Astrocyte (in vitro differentiated cells and primary cell): Measurements from ENCODE around the gene TMEM232.

Experiments used
- CTCF ChIP-seq: IDR thresholded peaks from 2 replicates; pipeline ENCODE4 v1.5.1; 2011; ENCODE audit warnings: low read depth, mild to moderate bottlenecking, inconsistent platforms, low read length, moderate library complexity; ENCODE audit not compliant: insufficient read depth
- EZH2 ChIP-seq: IDR thresholded peaks from 2 replicates; pipeline ENCODE4 v1.6.1; 2012; ENCODE audit warnings: mild to moderate bottlenecking, low read length, inconsistent platforms; ENCODE audit not compliant: insufficient read depth

- TF ChIP-seq CTCF (no peak), EZH2 (no peak)
Measured at GRCh38 chr5:110376281-110376951, 350.1 kb downstream of the TMEM232 start.
